PFSK-1 (cell line): ENCODE measurements around the gene MLYCD. TPM values are rescaled to one million over a fixed set of nuclear protein-coding genes. Genes with fewer than 3 reads are reported as not detected.

ENCODE experiments used
- FOXP2 ChIP-seq: optimal IDR thresholded peaks from 2 replicates; pipeline ENCODE3; 2011; ENCODE audit warnings: borderline replicate concordance, control low read depth, inconsistent platforms; ENCODE audit not compliant: insufficient read depth; ENCODE audit errors: extremely low read length, extremely low read depth
- POLR2AphosphoS5 ChIP-seq: IDR thresholded peaks from 2 replicates; pipeline ENCODE4 v1.6.1; 2012; ENCODE audit warnings: low read depth, mild to moderate bottlenecking, control low read depth, low read length, moderate library complexity
- SIN3A ChIP-seq: IDR thresholded peaks from 2 replicates; pipeline ENCODE4 v1.6.1; 2012; ENCODE audit warnings: mild to moderate bottlenecking, low read length, moderate library complexity, borderline replicate concordance; ENCODE audit not compliant: insufficient read depth
- TAF1 ChIP-seq: IDR thresholded peaks from 2 replicates; pipeline ENCODE4 v1.6.1; 2012; ENCODE audit warnings: low read length, control low read depth, borderline replicate concordance; ENCODE audit not compliant: insufficient read depth
- polyA plus RNA-seq: library from polyadenylated mRNA; unstranded; fragments of >200 nt; gene quantifications from one replicate; pipeline ENCODE4 v1.2.1, GENCODE V29; 2012; ENCODE audit warnings: low read depth, missing spikeins; ENCODE audit not compliant: insufficient read length
- TF ChIP-seq, protein P1 (sequence below), 2 experiments: IDR thresholded peaks; 2 replicates each; pipeline versions ENCODE4 v1.6.1 to v1.8.0; 2011 to 2012; ENCODE audit warnings: low read depth in 2 of 2, low read length in 2 of 2, control low read depth in 1 of 2, inconsistent platforms in 1 of 2, mild to moderate bottlenecking in 1 of 2, moderate library complexity in 1 of 2; ENCODE audit not compliant: insufficient read depth in 1 of 2

Gene MLYCD
- polyA plus RNA-seq = 1.3 TPM

DNA sequence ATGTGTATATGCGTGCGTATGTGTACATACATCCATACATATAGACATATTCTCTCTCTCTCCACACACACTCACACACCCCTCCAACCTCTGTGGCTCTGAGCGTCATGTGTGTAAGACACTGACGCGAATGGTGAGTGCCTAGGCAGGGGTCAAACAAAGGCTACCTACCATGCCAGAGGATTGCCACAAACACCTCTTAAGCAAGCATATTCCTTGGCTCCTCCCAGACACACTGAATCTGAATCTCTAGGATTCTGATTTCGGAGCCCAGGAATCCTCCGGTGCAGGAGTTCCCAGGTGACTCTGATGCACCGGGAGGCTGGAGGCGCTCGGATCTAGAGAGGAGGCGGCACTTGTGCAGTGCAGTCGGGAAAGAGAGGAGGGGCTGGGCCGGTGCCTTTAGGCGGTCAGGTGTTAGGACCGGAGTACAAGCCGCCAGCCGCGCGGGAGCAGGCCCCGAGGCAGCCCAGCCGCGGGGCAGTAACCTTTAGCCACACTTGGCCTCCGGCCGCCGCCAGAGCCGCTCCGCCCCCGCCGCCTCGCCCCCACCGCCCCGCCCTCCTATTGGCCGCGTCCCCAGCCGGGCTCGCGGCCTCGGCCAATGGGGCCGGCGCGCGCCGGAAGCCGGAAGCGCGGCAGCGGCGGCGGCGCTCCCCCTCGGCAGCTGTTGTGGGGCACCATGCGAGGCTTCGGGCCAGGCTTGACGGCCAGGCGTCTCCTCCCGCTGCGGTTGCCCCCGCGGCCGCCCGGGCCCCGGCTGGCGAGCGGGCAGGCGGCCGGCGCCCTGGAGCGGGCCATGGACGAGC lies at the start of gene MLYCD:
Gene MLYCD (plus strand): TSS at position 653 of the 809 bp plus-strand sequence. CDS start 30 bp downstream, at position 683.
- TF ChIP-seq TAF1 = no peak
- 0 out of 2 replicates have a peak, but pooled peaks have one; percentile 33 for TF ChIP-seq SIN3A

DNA sequence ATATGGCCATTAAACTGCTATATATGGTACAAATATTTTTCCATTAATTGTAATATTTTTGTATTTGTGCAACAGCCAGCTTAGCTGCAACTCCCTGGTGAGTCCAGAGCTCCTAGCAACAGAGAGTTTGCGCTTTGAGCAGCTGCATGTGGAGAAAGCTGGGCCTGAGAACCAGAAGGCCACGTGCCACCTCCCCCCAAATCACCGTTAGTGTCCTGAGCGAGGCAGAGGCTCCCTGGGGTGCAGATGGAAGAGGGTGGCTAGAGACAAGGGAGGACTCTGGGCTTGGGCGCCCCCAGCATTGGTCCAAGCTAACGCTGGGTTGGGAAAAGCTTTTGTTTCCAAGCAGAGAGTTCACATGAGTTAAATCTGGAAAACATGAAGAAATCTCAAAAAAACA lies 49.5 kb upstream of the MLYCD start:
- TF ChIP-seq TAF1 (no peak), SIN3A (no peak), FOXP2 (no peak)

DNA sequence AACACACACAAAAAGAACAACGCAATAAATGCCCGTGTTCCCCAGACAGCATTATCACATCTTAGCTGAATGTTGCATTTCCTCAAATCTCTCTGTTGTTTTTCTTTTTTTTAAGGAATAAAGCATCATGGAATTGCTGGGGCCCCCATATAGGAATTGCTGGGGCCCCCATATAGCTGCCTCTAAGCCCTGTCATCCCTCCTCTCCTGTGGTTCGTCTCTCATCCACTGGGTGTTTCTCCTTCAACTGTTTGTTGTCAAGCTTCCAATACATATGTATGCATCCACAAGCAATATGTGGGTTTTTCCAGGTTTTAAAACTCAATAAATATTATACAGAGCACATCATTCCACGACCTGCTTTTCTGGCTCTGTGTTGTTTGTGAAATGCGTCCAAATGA lies 48.0 kb upstream of the MLYCD start:
- TF ChIP-seq POLR2AphosphoS5 (no peak), TAF1 (no peak), SIN3A (no peak), FOXP2 (no peak)
- TF ChIP-seq, protein P1, sequence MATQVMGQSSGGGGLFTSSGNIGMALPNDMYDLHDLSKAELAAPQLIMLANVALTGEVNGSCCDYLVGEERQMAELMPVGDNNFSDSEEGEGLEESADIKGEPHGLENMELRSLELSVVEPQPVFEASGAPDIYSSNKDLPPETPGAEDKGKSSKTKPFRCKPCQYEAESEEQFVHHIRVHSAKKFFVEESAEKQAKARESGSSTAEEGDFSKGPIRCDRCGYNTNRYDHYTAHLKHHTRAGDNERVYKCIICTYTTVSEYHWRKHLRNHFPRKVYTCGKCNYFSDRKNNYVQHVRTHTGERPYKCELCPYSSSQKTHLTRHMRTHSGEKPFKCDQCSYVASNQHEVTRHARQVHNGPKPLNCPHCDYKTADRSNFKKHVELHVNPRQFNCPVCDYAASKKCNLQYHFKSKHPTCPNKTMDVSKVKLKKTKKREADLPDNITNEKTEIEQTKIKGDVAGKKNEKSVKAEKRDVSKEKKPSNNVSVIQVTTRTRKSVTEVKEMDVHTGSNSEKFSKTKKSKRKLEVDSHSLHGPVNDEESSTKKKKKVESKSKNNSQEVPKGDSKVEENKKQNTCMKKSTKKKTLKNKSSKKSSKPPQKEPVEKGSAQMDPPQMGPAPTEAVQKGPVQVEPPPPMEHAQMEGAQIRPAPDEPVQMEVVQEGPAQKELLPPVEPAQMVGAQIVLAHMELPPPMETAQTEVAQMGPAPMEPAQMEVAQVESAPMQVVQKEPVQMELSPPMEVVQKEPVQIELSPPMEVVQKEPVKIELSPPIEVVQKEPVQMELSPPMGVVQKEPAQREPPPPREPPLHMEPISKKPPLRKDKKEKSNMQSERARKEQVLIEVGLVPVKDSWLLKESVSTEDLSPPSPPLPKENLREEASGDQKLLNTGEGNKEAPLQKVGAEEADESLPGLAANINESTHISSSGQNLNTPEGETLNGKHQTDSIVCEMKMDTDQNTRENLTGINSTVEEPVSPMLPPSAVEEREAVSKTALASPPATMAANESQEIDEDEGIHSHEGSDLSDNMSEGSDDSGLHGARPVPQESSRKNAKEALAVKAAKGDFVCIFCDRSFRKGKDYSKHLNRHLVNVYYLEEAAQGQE (IDR thresholded peaks at IDR 0.05; ENCODE audit: insufficient read depth in 1 of 2, low read depth in 2 of 2, low read length in 2 of 2) = no peak

DNA sequence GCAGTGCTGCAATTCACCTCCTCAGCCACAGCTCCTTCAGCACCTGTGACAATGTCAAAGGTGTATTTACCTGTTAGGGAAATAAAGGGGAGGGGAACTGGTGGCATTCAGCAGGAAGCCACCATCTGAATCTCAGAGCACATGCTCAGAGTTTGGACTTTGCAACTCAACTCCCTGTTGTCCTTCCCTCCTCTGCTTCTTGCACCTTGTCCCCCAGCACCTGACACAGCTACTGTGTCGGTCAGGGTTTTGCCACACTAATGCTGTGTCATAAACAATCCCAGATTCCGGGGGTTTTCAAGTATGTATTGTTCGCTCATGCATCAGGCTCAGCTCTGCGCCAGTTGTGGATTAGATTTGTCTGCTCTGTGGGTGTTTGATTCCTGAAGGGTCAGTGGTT lies 47.4 kb upstream of the MLYCD start:
- TF ChIP-seq SIN3A (no peak), FOXP2 (no peak), TAF1 (no peak), POLR2AphosphoS5 (no peak)
- TF ChIP-seq, protein P1 (IDR thresholded peaks at IDR 0.05; ENCODE audit: insufficient read depth in 1 of 2, low read depth in 2 of 2, low read length in 2 of 2) = no peak

DNA sequence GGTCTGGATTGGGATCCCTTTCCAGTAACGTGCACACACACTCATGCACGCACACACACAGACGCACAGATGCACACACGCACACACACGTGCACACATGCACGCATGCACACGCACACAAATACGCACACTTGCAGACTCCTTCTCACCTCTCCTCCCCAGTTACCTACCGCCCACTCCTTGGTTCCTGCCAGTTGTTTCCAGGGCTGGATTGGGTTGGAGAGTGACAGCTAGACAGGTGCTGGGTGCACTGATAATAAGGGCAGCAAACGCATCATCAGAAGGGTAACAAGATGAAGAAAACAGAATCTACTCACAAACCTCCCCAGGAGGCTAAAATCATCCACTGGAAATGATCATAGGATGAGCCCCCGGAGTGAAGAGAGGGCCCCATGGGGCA lies 46.1 kb upstream of the MLYCD start:
- TF ChIP-seq SIN3A (no peak), TAF1 (no peak), FOXP2 (no peak), POLR2AphosphoS5 (no peak)
- TF ChIP-seq, protein P1 (IDR thresholded peaks at IDR 0.05; ENCODE audit: insufficient read depth in 1 of 2, low read depth in 2 of 2, low read length in 2 of 2) = no peak

DNA sequence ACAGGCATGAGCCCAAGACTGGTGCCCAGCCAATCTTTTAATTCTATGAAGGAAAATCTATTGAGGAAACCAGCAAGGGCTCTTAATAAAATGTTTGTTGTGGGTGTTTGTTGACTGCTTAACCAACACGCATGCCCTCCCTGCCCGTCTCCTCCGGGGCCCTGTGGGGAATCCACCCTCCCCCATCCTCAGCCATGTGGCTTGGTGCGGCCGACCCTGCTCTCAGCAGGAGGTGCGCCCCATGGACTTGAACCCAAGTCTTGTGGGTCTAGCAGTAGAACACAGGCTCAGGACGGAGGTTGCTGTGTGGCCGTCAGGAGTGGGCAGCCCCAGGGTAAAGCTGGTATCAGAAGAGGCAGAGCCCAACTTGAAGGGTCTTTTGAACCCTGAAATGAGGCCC lies 45.1 kb upstream of the MLYCD start:
- TF ChIP-seq TAF1 = no peak
- no peak for TF ChIP-seq SIN3A
- no peak for TF ChIP-seq POLR2AphosphoS5
- TF ChIP-seq, protein P1 (IDR thresholded peaks at IDR 0.05; ENCODE audit: insufficient read depth in 1 of 2, low read depth in 2 of 2, low read length in 2 of 2) = no peak
- no peak for TF ChIP-seq FOXP2
